Posterior cingulate gyrus (tissue), 11 donors: ENCODE measurements around the gene RPS24.

Experiments
- DNase-seq, 10 donors: peaks; one replicate each; pipeline versions ENCODE4 v3.0.0 to v3.0.0-alpha.2; 2020 to 2021; ENCODE audit warnings: mixed read lengths in 3 of 10
- intact Hi-C: fragments of 100-400 bp; cut with DNase I; formaldehyde crosslinking; loops from one replicate; pipeline ENCODE4 v1.15.1; 2023

RPS24 gene

DNA sequence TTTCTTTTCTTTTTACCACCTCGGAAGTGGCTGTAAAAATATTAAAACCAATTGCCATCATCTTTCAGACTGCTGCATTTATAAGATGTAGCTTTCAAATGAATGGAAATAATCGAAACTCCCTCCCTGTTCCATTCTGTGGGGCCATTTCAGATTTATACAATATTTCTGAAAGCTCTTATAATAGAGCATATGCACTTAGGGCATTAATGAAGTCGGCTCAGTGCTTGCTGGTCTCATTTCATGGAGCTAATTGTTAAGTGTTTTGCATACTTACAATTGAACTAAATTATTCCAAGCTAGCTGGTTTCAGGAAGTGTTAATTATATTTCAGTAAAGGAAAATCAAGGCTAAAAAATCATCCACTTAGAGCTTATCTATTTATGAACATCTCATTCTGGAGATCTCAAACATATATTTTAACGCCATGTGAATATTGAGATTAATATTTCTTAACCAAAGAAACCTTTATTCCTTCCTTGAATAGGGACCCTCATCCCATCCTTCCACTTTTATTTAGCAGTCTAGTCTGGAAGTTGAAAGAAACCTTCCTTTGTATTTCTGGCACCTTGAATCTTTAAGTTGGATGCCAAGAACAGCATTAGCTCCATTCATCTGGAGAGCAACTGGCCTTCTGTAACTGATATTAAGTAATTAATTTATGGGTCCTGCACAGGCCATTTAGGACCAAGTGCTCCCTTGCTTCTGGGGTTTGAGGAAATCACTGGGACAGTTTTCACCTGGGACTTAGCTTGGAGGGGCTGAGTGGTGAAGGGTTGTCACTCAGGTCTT is 45.1 kb downstream of the RPS24 start:
- no peak for DNase-seq
- intact Hi-C loops, result no loop called here

- intact Hi-C loops, result no loop called here
Measured at GRCh38 chr10:78079411-78079810, 45.7 kb downstream of the RPS24 start.

DNA sequence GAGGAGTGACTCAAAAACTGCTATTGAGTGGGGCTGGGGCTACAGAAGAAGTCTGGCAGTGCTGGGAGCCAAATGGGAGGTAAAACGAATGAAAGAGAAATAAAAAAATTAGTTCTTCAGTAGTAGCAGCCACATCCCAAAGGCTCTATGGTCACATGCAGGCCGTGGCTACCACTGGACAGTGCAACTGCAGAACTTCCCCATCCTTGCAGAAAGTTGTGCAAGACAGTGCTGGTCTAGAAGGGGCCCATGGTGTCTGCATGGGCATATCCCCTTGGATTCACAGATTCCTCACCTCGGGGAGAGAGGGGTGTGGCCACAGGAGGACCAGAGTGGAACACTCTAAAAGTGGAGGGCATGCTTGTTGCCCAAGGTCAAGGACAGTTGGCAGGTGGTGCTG is 47.6 kb downstream of the RPS24 start:
- DNase-seq, result no peak
- intact Hi-C loops, result no loop called here

More at GRCh38 chr10:78079411-78079810, 45.7 kb downstream of the RPS24 start:
- DNase-seq, result no peak

DNA sequence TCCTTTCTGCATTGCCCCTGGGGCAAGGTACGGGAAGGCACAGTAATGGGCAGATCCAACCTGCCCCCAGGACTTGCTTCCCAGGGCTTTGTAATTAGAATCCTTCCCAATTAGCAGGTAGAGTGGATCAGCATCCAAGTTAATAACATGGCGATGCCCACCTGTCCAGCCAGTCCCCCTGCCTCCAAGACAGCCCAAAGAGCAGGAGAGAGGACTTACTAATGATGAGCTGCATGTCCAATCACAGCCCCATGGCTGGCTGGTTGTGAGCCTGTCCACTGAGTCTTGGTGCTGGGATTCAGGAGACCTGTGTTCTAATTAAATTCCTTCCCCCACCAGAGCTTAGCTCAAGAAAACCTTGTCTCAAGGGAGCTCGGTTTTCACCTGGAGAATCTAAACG is 49.0 kb downstream of the RPS24 start:
- DNase-seq, result no peak
- intact Hi-C loops, result no loop called here
